NCI-H1092 (cell line): ENCODE data around the gene PALLD.
"Not testable (repeated sequence)": the region's sequence is repeated elsewhere in the genome, so short reads cannot be mapped to it uniquely, and the experiment has no call there.

ENCODE experiments used
- DNase-seq: peaks from one replicate; lab custom pipeline; 2025; lab: John Stamatoyannopoulos, UW

Gene PALLD

GRCh38 chr4:168496834-168497233 lies at the start of gene PALLD:
PALLD (plus strand) TSS chr4:168497052.
- DNase-seq: no peak

GRCh38 chr4:168449063-168449462 lies 47.8 kb upstream of the PALLD start:
- DNase-seq: not testable (repeated sequence)

- no peak for DNase-seq
Observed at GRCh38 chr4:168449719-168450452, 47.0 kb upstream of the PALLD start.

GRCh38 chr4:168451331-168451730 lies 45.5 kb upstream of the PALLD start:
- no peak for DNase-seq

GRCh38 chr4:168451744-168452390 lies 45.0 kb upstream of the PALLD start:
- no peak for DNase-seq

- DNase-seq: peak; percentile 3
Observed at GRCh38 chr4:168453146-168453545, 43.7 kb upstream of the PALLD start.

- not testable (repeated sequence) for DNase-seq
Observed at GRCh38 chr4:168458256-168458655, 38.6 kb upstream of the PALLD start.

- DNase-seq: no peak
Observed at GRCh38 chr4:168461821-168462220, 35.0 kb upstream of the PALLD start.

- DNase-seq: no peak
Observed at GRCh38 chr4:168472920-168473319, 23.9 kb upstream of the PALLD start.

GRCh38 chr4:168474660-168475320 lies 22.1 kb upstream of the PALLD start:
- DNase-seq: no peak

- no peak for DNase-seq
Observed at GRCh38 chr4:168475745-168476144, 21.1 kb upstream of the PALLD start.

- DNase-seq: no peak
Observed at GRCh38 chr4:168478868-168479267, 18.0 kb upstream of the PALLD start.

GRCh38 chr4:168480931-168481611 lies 15.8 kb upstream of the PALLD start:
- no peak for DNase-seq

GRCh38 chr4:168483811-168484210 lies 13.0 kb upstream of the PALLD start:
- no peak for DNase-seq

GRCh38 chr4:168484626-168485025 lies 12.2 kb upstream of the PALLD start:
- DNase-seq: no peak

GRCh38 chr4:168485156-168485910 lies 11.5 kb upstream of the PALLD start:
- DNase-seq: no peak

GRCh38 chr4:168486912-168487281 lies 10.0 kb upstream of the PALLD start:
- DNase-seq: no peak

- DNase-seq: no peak
Observed at GRCh38 chr4:168487282-168488035, 9.4 kb upstream of the PALLD start.

- no peak for DNase-seq
Observed at GRCh38 chr4:168488869-168489274, 8.0 kb upstream of the PALLD start.

GRCh38 chr4:168489616-168490015 lies 7.2 kb upstream of the PALLD start:
- no peak for DNase-seq

- DNase-seq: no peak
Observed at GRCh38 chr4:168490711-168491110, 6.1 kb upstream of the PALLD start.
